Osteocyte (in vitro differentiated cells): Measurements from ENCODE around the gene ZDHHC24. TPM values are rescaled to one million over a fixed set of nuclear protein-coding genes. Genes with fewer than 3 reads are reported as not detected.
"Not testable (repeated sequence)": the region's sequence is repeated elsewhere in the genome, so short reads cannot be mapped to it uniquely, and the experiment has no call there.

Experiments used
- DNase-seq: peaks from one replicate; pipeline ENCODE4 v3.0.0; 2021; ENCODE audit warnings: mixed read lengths; ENCODE audit not compliant: unreplicated experiment; ENCODE audit errors: extremely low spot score
- H3K27ac Mint-ChIP-seq: one replicate; pipeline ENCODE4 v1.8.0; 2021; ENCODE audit warnings: mild to moderate bottlenecking, mixed read lengths; ENCODE audit not compliant: unreplicated experiment
- H3K27me3 Mint-ChIP-seq: one replicate; pipeline ENCODE4 v1.8.0; 2021; ENCODE audit warnings: mixed read lengths; ENCODE audit not compliant: unreplicated experiment
- H3K36me3 Mint-ChIP-seq: one replicate; pipeline ENCODE4 v1.8.0; 2021; ENCODE audit warnings: mixed read lengths; ENCODE audit not compliant: unreplicated experiment
- H3K4me1 Mint-ChIP-seq: one replicate; pipeline ENCODE4 v1.8.0; 2021; ENCODE audit warnings: mixed read lengths; ENCODE audit not compliant: unreplicated experiment
- H3K4me3 Mint-ChIP-seq: one replicate; pipeline ENCODE4 v1.8.0; 2021; ENCODE audit warnings: mild to moderate bottlenecking, moderate library complexity, mixed read lengths; ENCODE audit not compliant: unreplicated experiment
- H3K9me3 Mint-ChIP-seq: one replicate; pipeline ENCODE4 v1.8.0; 2021; ENCODE audit warnings: mixed read lengths; ENCODE audit not compliant: unreplicated experiment
- CTCF ChIP-seq: fragments of 200-600 bp; sonication (generic); IDR thresholded peaks from 2 replicates; pipeline ENCODE4 v1.5.0; 2021; ENCODE audit warnings: antibody characterized with exemption, mild to moderate bottlenecking, moderate library complexity
- total RNA-seq: library from RNA; stranded (reverse); gene quantifications from 2 replicates; pipeline ENCODE4 v1.2.1, GENCODE V29; 2021

ZDHHC24 gene
- total RNA-seq, 1 donor from 2014 or later: 16.6 TPM

DNA sequence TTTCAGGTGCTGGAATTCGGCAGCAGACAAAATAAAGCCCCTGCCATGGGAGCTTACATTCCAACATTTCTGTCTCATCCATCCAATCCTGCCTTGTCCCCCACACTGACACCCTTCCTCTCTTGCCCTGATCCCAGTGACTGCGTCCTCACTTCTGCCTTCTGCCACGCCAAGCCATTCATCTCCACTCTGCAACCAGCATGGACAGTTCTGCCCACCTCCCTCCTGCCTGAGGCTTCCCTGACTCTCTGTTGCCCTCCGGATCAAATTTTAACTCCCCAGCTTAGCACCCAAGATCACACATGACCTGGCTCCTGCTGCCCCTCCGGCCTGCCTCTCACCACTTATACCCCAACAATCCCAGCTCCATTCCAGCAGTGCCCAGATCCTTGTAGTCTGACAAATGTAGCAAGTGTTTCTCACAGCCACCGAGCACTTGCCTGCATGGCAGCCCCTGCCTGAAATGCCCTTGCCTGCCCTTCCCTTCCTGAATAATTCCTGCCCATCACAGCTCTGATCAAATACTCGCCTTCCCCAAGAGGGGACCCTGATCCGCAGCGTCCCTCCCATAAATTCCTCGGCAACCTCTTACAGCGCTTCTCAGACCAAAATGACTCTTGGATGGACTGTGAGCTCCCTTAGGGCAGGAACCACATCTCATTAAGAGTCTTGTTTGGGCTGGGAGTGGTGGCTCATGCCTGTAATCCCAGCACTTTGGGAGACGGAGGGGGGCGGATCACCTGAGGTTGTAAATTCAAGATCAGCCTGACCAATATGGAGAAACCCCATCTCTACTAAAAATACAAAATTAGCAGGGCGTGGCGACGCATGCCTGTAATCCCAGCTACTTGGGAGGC is 3.2 kb upstream of the ZDHHC24 start:
- TF ChIP-seq CTCF: no peak
- Mint-ChIP-seq H3K27ac (no peak overlapping the region), H3K9me3 (no peaks in the 10 kb centered on the region), H3K27me3 (peaks cover 5% of the 10 kb centered on the region), H3K4me1 (peaks cover 22% of the 10 kb centered on the region), H3K36me3 (no peaks in the 10 kb centered on the region), H3K4me3 (no peak overlapping the region)
- DNase-seq: no peak

GRCh38 chr11:66548041-66548440 is 2.2 kb upstream of the ZDHHC24 start:
- Mint-ChIP-seq H3K27me3 (peaks cover 5% of the 10 kb centered on the region), H3K27ac (no peak overlapping the region), H3K36me3 (peaks cover 4% of the 10 kb centered on the region), H3K4me3 (no peak overlapping the region), H3K9me3 (no peaks in the 10 kb centered on the region), H3K4me1 (peaks cover 22% of the 10 kb centered on the region)
- no peak for TF ChIP-seq CTCF
- no peak for DNase-seq

DNA sequence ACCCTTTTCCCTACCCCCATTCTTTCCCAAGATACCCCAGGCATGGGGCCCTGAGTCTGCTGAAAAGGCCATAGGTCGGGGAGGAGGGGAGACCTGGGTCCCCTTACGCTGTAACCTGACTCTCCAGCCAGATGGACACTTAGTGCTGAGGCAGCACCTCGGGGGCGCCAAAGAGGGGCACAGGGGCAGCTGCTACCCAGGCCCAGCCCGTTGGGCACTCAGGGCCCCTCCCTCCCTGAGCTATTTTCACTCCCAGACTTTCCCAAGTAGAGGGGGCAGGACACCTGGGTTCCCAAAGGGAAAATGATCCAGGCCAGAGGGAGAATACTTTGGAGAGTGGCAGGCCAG is 1.8 kb upstream of the ZDHHC24 start:
- H3K27me3 Mint-ChIP-seq: peaks cover 5% of the 10 kb centered on the region
- no peaks in the 10 kb centered on the region for H3K9me3 Mint-ChIP-seq
- no peak for TF ChIP-seq CTCF
- no peak overlapping the region for H3K27ac Mint-ChIP-seq
- peaks cover 5% of the 10 kb centered on the region for H3K36me3 Mint-ChIP-seq
- no peak overlapping the region for H3K4me3 Mint-ChIP-seq
- DNase-seq: no peak
- peaks cover 22% of the 10 kb centered on the region for H3K4me1 Mint-ChIP-seq

GRCh38 chr11:66546966-66547661 is 1.3 kb upstream of the ZDHHC24 start:
- Mint-ChIP-seq H3K36me3 (peaks cover 10% of the 10 kb centered on the region), H3K27ac (no peak overlapping the region), H3K9me3 (no peaks in the 10 kb centered on the region), H3K27me3 (peaks cover 5% of the 10 kb centered on the region), H3K4me3 (peak overlapping the region; percentile 75), H3K4me1 (peaks cover 22% of the 10 kb centered on the region)
- no peak for TF ChIP-seq CTCF
- DNase-seq: no peak

GRCh38 chr11:66546368-66546965 is 619 bp upstream of the ZDHHC24 start, which contains the start of gene ACTN3:
Gene ACTN3, plus strand, starts transcription at chr11:66546903. Its CDS starts 35 bp downstream, at chr11:66546938.
- no peak for TF ChIP-seq CTCF
- Mint-ChIP-seq H3K4me3 (peak within 1 kb of the TSS; percentile 75), H3K27me3 (peaks cover 5% of the 10 kb centered on the region), H3K9me3 (no peaks in the 10 kb centered on the region), H3K36me3 (peaks cover 12% of the 10 kb centered on the region), H3K27ac (no peak within 1 kb of the TSS), H3K4me1 (peaks cover 22% of the 10 kb centered on the region)
- no peak for DNase-seq

- not testable (repeated sequence) for H3K27ac Mint-ChIP-seq, DNase-seq, H3K27me3 Mint-ChIP-seq, H3K9me3 Mint-ChIP-seq
- peaks cover 22% of the 10 kb centered on the region for H3K4me1 Mint-ChIP-seq
- H3K36me3 Mint-ChIP-seq: peaks cover 16% of the 10 kb centered on the region
- H3K4me3 Mint-ChIP-seq: peak overlapping the region; percentile 82
Observed at GRCh38 chr11:66544952-66545351, 896 bp downstream of the ZDHHC24 start.
